IPS DF 6.9 (cell line): ENCODE measurements around the gene PRDM10.
A peak's percentile ranks its signal among the peaks of the same experiment; 100 is the strongest.

Source experiments
- DNase-seq: peaks from one replicate; pipeline ENCODE4 v3.0.0-alpha.2; 2013; ENCODE audit warnings: low read depth, low spot score
- H3K27ac ChIP-seq: one replicate; pipeline ENCODE4 v1.5.1; 2013; ENCODE audit warnings: low read length, control low read depth
- H3K27me3 ChIP-seq: 2 replicates; pipeline ENCODE4 v1.6.1; 2013; ENCODE audit warnings: mild to moderate bottlenecking, low read length; ENCODE audit not compliant: control insufficient read depth, insufficient read depth
- H3K36me3 ChIP-seq: 2 replicates; pipeline ENCODE4 v1.6.1; 2013; ENCODE audit warnings: low read length; ENCODE audit not compliant: control insufficient read depth, insufficient read depth
- H3K4me1 ChIP-seq: 2 replicates; pipeline ENCODE4 v1.6.1; 2013; ENCODE audit warnings: low read length; ENCODE audit not compliant: control insufficient read depth, insufficient read depth
- H3K4me3 ChIP-seq: 2 replicates; pipeline ENCODE4 v1.5.1; 2013; ENCODE audit warnings: mild to moderate bottlenecking, low read length
- H3K9me3 ChIP-seq: 2 replicates; pipeline ENCODE4 v1.6.1; 2013; ENCODE audit warnings: low read length, inconsistent platforms; ENCODE audit not compliant: control insufficient read depth, insufficient read depth
- WGBS: extraction: QIAGEN DNeasy Blood & Tissue Kit; methylation state at CpG from one replicate; pipeline ENCODE4 v1.1.7; 2013; ENCODE audit warnings: mixed read lengths, missing lambda C conversion rate; ENCODE audit not compliant: insufficient read length, insufficient coverage; 5-methylcytosine and 5-hydroxymethylcytosine counted together

Gene PRDM10

DNA sequence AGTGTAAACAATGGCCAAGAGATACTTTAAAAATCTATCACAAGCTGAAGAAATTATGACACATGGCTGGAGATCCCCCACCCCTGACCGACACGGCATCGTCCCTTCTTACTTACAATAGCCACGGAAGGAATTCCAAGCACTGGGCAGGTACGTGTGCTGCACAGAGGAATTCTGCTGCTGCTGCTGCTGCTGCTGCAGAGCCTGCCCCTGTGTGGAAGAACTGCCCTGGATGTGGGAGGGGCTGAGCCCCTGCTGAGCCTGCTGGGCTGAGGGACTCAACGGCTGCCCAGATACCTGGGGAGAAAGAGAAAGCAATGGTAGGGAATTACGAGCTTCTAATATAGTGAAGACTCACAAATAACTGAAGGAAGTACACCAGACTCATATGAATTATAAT, 92.3 kb downstream of the PRDM10 start:
- Histone ChIP-seq H3K36me3 (peaks cover 18% of the 10 kb centered on the region), H3K27me3 (no peaks in the 10 kb centered on the region)

DNA sequence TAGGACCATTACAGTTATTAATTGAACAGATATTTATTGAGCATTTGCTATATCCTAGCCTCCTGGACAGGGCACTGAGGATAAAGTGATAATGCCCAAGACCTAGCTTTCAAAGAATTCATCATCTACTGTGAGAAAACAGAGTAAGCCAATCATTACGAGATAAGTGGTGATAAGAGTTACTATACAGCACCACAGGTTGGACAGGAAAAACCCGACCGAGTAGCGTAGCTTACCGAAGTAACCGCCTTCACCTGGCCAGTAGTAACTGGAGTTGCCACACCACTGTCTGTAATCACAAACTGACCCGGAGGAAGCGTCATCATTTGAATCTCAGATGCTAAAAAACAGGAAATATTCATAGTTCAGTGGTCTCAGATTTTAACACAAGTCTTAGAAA, 97.2 kb downstream of the PRDM10 start:
- Histone ChIP-seq H3K4me1 (no peaks in the 10 kb centered on the region), H3K4me3 (no peak overlapping the region), H3K27me3 (no peaks in the 10 kb centered on the region), H3K36me3 (peaks cover 13% of the 10 kb centered on the region; the same call in 1 of the 2 replicates), H3K27ac (no peak overlapping the region), H3K9me3 (no peaks in the 10 kb centered on the region)
- no CpG with 5 or more reads among the region's 8 CpGs for WGBS
- no peak for DNase-seq

More for the DNA sequence above, 92.3 kb downstream of the PRDM10 start:
- no CpG with 5 or more reads among the region's 7 CpGs for WGBS
- Histone ChIP-seq H3K27ac (no peak overlapping the region), H3K9me3 (no peaks in the 10 kb centered on the region), H3K4me3 (no peak overlapping the region), H3K4me1 (no peaks in the 10 kb centered on the region)
- DNase-seq = no peak

DNA sequence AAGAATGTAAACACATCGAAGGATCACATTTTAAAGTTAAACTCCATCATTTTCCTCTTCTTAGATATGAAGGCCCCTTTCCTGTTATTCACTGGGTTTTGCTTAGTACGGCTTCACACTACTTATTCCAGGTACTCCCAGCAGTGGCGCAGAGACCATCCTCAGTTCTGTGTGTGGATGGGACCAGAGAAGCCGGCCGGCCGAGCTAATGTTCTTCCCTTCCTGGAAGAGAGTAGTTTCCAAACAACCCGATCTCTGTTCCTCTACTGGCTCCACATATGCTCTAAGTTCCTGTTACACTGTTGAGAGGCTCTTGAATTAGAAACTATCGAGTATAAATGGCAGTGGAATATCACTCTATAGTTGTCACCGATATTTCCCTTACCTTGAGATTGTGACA, 106.6 kb downstream of the PRDM10 start:
- Histone ChIP-seq H3K27ac (no peak overlapping the region), H3K4me3 (peak overlapping the region; percentile 18; the same call in 1 of the 2 replicates), H3K27me3 (no peaks in the 10 kb centered on the region), H3K4me1 (no peaks in the 10 kb centered on the region), H3K36me3 (peaks cover 5% of the 10 kb centered on the region; the same call in 1 of the 2 replicates), H3K9me3 (no peaks in the 10 kb centered on the region)
- no CpG with 5 or more reads among the region's 9 CpGs for WGBS
- no peak for DNase-seq

DNA sequence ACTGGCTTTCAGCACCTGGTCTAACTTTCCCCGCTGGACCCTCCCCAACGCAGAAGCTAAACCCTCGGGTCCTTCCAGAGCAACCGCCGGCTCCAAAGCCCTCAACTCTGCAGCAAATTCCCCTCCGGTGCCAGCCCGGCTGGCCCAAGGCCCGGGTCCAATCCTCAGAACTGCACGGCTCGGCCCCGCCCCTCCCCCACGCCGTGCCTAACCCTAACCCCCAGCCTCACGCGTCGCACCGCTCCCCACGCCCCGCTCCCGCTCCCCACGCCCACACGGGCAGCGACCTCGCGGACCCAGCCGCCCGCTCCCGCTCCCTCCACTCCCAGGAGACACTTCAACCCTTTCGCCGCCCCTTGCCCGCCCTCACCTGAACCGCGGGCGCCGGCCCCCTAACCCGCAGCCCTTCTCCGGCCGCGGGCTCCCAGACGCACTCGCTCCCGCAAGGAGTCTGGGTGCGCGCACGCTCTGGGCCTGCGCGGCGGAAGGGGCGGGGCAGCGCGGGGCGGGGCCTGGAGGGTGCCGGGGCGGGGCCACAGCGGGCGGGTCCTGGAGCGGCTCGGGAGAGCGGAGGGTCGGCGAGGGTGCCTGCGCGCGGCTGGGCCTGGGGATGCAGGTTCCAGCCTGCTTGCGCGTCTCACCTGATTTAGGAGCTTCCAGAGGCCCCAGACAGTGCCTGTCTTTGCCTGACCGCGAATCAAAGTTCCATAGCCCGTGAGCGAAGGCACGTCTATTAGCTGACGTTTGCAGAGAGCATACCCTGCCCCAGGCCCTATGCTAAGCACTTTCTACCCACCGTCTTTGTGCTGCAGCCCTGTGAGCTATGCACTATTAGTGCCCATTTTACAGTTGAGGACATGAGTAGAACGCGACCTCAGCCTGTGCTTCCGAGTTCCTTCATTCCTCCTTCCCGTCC, 107.3 kb downstream of the PRDM10 start, which contains the start of gene NFRKB:
Gene NFRKB, minus strand, starts transcription at position 453 of the 916 bp plus-strand sequence. CDS start 2,729 bp downstream, outside the sequence.
- WGBS = no CpG with 5 or more reads among the region's 77 CpGs
- H3K27ac ChIP-seq = no peak within 1 kb of the TSS
- peak; percentile 25 for DNase-seq

DNA sequence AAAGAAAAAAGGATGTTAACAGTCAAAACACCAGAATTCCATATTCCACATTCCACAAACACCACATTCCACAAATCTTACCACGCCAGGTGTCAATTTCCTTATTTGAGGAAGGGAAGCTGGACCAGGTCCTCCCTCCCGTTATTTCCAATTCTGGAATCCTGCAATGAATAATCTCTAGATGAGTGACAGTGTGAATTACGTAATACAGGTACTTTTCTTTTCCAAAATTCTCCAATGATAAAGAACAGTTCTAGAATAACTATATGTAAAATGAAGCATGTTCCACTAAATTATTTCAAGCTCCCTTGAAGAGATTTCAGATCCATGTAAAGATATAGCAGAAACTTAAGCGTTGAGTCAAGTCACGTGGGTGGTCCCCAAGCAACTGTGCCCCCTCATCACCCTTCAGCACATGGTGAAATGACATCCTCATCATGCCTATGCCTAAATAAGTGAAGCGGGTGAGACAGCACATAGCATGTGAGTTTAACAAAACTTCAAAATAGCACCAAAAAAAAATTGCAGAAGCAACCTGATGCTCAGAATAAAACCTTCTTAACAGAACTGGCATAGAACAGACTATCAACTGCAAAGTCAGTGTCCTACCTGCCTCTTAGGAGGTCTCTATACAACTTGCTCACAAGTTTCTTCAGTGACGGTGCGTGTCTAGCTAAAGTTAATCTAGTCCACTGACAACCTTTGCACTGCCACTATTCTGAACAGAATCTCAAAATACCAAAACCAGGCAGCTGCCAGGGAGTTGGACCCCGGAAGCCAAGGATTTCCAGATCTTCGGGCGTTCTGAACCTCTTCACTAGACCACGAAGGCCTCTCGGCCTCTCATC, 108.1 kb downstream of the PRDM10 start:
- WGBS = 100% methylated on average over 1 of the region's 13 CpGs
- Histone ChIP-seq H3K4me1 (no peaks in the 10 kb centered on the region), H3K9me3 (no peaks in the 10 kb centered on the region), H3K27ac (no peak overlapping the region), H3K4me3 (peak overlapping the region; percentile 96), H3K27me3 (no peaks in the 10 kb centered on the region), H3K36me3 (peaks cover 7% of the 10 kb centered on the region; the same call in 1 of the 2 replicates)
- DNase-seq = no peak

More for the DNA sequence above, 107.3 kb downstream of the PRDM10 start, which contains the start of gene NFRKB:
- no peaks in the 10 kb centered on the region for H3K4me1 ChIP-seq
- peak within 1 kb of the TSS; percentile 96 for H3K4me3 ChIP-seq
- H3K9me3 ChIP-seq = no peaks in the 10 kb centered on the region
- H3K27me3 ChIP-seq = no peaks in the 10 kb centered on the region
- H3K36me3 ChIP-seq = peaks cover 7% of the 10 kb centered on the region; the same call in 1 of the 2 replicates

DNA sequence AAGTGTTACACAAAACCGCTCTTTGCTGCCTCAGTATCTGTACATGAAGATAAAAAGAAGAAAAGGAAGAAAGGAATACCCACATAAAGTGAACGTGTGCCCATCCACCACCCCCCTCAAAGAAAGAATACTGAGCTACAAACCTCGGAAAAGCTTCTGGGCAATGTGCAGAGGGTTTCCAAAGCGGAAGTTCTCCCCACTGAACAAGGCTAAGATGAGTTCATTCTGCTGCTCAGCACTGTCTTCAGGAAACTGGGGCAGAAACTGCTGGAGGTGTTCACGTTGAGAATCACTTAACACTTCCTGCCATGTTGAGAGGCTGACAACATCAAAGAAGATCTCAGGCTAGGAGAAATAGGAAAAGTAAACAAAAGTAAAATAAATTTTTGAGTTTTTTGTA, 114.2 kb downstream of the PRDM10 start:
- no peaks in the 10 kb centered on the region for H3K9me3 ChIP-seq
- WGBS = no CpG with 5 or more reads among the region's 5 CpGs
- no peak for DNase-seq
- peaks cover 33% of the 10 kb centered on the region for H3K36me3 ChIP-seq
- no peak overlapping the region for H3K27ac ChIP-seq
- H3K4me1 ChIP-seq = no peaks in the 10 kb centered on the region
- no peak overlapping the region for H3K4me3 ChIP-seq
- H3K27me3 ChIP-seq = no peaks in the 10 kb centered on the region

DNA sequence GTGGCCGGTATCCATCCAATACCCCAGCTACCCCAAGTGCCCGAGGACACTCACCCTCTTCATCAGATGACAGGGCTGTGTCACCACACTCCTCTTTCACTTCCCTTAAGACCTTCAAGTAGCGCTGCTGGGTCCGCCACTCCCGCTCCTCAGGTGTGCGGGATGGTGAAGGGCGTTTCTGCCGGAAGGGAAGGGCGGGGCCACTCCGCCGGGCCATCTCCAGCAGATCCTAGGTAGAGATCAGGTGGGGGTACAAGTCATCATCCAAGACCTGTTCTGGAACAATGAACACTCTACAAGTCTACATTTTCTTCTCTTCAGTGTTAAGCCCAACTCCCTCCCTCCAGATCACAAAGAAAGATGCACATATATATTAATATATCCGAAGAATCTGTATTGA, 117.3 kb downstream of the PRDM10 start:
- no CpG with 5 or more reads among the region's 12 CpGs for WGBS
- Histone ChIP-seq H3K36me3 (peaks cover 41% of the 10 kb centered on the region), H3K4me3 (no peak overlapping the region), H3K27me3 (no peaks in the 10 kb centered on the region), H3K4me1 (no peaks in the 10 kb centered on the region), H3K27ac (no peak overlapping the region), H3K9me3 (no peaks in the 10 kb centered on the region)
- no peak for DNase-seq

DNA sequence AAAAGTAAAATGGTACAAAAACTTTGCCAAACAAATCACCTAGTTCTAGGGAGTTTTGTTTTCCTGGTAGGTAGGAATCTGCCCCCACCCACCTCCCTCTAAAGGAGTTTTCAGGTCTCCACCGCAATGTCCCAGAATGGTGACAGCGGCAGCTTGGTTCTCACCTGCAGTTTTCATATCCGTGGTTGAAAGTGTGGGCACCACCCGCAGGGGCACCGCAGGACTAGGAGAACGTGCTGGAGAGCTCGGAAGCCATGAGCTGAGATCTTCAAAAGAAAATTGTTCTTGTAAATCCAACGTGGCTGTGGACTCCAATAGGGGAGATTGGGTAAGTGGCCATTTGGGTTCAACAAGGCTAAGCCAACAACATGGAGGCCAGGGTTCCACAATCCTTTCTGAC, 118.1 kb downstream of the PRDM10 start:
- no peak overlapping the region for H3K27ac ChIP-seq
- H3K27me3 ChIP-seq = no peaks in the 10 kb centered on the region
- no peaks in the 10 kb centered on the region for H3K9me3 ChIP-seq
- DNase-seq = no peak
- no CpG with 5 or more reads among the region's 8 CpGs for WGBS
- H3K4me1 ChIP-seq = no peaks in the 10 kb centered on the region
- no peak overlapping the region for H3K4me3 ChIP-seq
- peaks cover 41% of the 10 kb centered on the region for H3K36me3 ChIP-seq

DNA sequence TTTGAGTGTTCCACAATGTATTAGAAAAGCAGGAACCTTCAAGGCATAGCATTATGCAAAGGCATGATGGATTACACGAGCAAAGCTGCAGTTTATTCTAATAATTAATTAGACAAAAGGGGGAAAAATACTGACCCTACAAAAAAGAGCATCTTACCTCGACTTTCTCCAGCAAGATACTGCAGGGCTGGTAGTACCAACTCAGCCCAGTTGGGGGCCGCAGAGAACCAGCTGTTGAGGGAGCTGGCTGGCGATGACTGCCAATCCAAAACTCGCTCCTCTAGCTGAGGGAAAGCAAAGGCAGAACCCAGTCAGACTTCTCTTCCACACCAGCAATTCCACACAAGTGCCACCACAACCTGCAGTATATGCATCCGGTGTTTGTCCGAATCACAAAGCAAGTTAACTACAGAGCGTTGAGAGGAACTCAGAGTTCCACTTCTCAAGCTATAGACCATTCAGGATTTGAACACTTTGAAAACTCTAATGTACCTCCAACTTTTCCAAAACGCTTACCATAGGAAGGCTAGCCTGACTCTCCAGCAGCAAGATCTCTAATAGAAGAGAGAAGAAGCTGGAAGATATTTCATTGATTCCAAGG, 121.0 kb downstream of the PRDM10 start:
- no peaks in the 10 kb centered on the region for H3K27me3 ChIP-seq
- no CpG with 5 or more reads among the region's 9 CpGs for WGBS
- peaks cover 37% of the 10 kb centered on the region for H3K36me3 ChIP-seq
- no peaks in the 10 kb centered on the region for H3K4me1 ChIP-seq
- no peak overlapping the region for H3K4me3 ChIP-seq
- DNase-seq = no peak
- no peak overlapping the region for H3K27ac ChIP-seq
- no peaks in the 10 kb centered on the region for H3K9me3 ChIP-seq

DNA sequence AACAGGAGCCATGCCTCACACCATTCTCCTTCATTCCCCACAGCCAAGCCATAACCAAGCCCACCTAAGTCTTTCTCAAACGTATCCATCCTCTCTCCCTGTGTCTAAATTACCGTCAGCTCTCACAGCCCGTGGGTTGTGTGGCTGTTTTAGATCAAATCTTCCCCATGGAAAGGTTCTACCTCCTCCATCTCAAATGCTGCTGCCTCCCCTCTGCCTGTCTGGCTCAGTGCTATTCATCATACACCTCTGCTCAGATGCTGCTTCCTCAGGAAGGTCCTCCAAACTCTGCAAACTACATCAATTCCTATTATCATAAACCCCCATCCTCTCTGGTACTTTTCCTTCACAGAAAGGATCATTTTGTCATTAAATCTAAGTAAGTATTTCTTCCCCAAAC, 122.3 kb downstream of the PRDM10 start:
- no peaks in the 10 kb centered on the region for H3K27me3 ChIP-seq
- no peaks in the 10 kb centered on the region for H3K9me3 ChIP-seq
- no peak overlapping the region for H3K4me3 ChIP-seq
- H3K36me3 ChIP-seq = peaks cover 37% of the 10 kb centered on the region
- no CpG with 5 or more reads among the region's 3 CpGs for WGBS
- H3K4me1 ChIP-seq = no peaks in the 10 kb centered on the region
- no peak for DNase-seq
- H3K27ac ChIP-seq = no peak overlapping the region
